ENCODE measurements around the gene MYOT.
A peak's percentile ranks its signal among the peaks of the same experiment; 100 is the strongest.

The MYOT gene

GRCh38 chr5:137866541-137867388, 895 bp upstream of the MYOT start:
- TF ChIP-seq ZNF274 (IDR thresholded peaks at IDR 0.05; ENCODE audit: low read depth, low read length): no peak
- no peak overlapping the region for H3K4me3 ChIP-seq (ENCODE audit: low read length)

- TF ChIP-seq ZNF274 (IDR thresholded peaks at IDR 0.05; ENCODE audit: low read depth, low read length): no peak
- H3K4me3 ChIP-seq (ENCODE audit: low read length): no peak overlapping the region
Measured at GRCh38 chr5:137870647-137871339, 3.1 kb downstream of the MYOT start.

- TF ChIP-seq ZNF274 (IDR thresholded peaks at IDR 0.05; ENCODE audit: low read depth, low read length): no peak
- H3K4me3 ChIP-seq (ENCODE audit: low read length): no peak overlapping the region
Measured at GRCh38 chr5:137871571-137871970, 3.9 kb downstream of the MYOT start.

- H3K4me3 ChIP-seq (ENCODE audit: low read length): no peak overlapping the region
- TF ChIP-seq ZNF274 (IDR thresholded peaks at IDR 0.05; ENCODE audit: low read depth, low read length): no peak
Measured at GRCh38 chr5:137872466-137872865, 4.8 kb downstream of the MYOT start.

GRCh38 chr5:137876101-137876500, 8.4 kb downstream of the MYOT start:
- H3K4me3 ChIP-seq (ENCODE audit: low read length): no peak overlapping the region
- TF ChIP-seq ZNF274 (IDR thresholded peaks at IDR 0.05; ENCODE audit: low read depth, low read length): no peak

DNA sequence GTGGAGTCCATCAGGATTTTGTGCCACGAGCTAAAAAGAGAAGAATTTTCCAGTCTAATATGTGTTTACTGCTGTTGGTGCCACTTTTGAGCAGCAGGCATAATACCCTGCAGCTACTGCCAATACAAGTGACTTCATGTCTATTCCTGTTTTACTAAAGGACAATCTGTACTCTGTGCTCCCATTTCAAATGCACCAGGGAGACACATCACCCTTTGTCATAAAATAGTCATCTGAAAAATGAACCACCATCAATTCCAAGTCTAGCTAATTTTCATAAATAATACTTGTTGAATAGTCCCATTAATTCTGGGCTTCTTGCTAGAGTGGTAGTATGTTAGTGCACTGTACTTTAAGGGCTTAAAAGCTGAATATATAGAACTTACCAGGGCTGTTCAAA, 12.7 kb downstream of the MYOT start:
- no peak overlapping the region for H3K4me3 ChIP-seq (ENCODE audit: low read length)

DNA sequence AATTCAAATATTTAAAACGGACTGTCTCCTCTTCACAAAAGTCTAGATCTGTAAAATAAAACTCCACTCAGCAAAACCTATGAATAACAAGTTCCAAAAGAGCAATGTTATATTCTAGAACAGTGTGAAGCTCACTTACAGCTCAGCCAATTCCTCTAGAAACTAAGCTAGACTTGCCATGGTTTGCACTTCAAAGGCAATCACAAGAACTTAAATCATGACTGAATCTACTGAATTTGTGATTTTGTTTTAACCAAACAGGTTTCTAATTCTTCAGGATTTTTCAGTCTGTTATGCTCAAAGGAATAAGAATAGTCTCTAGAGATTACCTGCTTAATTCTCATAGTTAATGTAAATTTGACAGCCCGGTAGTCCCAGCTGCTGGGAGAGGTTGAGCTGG, 20.2 kb downstream of the MYOT start:
- peak overlapping the region; percentile 62 for H3K4me3 ChIP-seq (ENCODE audit: low read length)
- no peak for TF ChIP-seq ZNF274 (IDR thresholded peaks at IDR 0.05; ENCODE audit: low read depth, low read length)

More for the DNA sequence above, 12.7 kb downstream of the MYOT start:
- TF ChIP-seq ZNF274 (IDR thresholded peaks at IDR 0.05; ENCODE audit: low read depth, low read length): no peak

- no peak for TF ChIP-seq ZNF274 (IDR thresholded peaks at IDR 0.05; ENCODE audit: low read depth, low read length)
- peak overlapping the region; percentile 62 for H3K4me3 ChIP-seq (ENCODE audit: low read length)
Measured at GRCh38 chr5:137888466-137888862, 20.8 kb downstream of the MYOT start.

- TF ChIP-seq ZNF274 (IDR thresholded peaks at IDR 0.05; ENCODE audit: low read depth, low read length): no peak
- peak within 1 kb of the TSS; percentile 62 for H3K4me3 ChIP-seq (ENCODE audit: low read length)
Measured at GRCh38 chr5:137888863-137889759, 21.5 kb downstream of the MYOT start, which contains the start of gene PKD2L2. TSS of gene PKD2L2 (plus strand) at chr5:137889457. CDS start at chr5:137889492, 35 bp downstream.

GRCh38 chr5:137890845-137891244, 23.2 kb downstream of the MYOT start:
- no peak for TF ChIP-seq ZNF274 (IDR thresholded peaks at IDR 0.05; ENCODE audit: low read depth, low read length)
- H3K4me3 ChIP-seq (ENCODE audit: low read length): no peak overlapping the region

DNA sequence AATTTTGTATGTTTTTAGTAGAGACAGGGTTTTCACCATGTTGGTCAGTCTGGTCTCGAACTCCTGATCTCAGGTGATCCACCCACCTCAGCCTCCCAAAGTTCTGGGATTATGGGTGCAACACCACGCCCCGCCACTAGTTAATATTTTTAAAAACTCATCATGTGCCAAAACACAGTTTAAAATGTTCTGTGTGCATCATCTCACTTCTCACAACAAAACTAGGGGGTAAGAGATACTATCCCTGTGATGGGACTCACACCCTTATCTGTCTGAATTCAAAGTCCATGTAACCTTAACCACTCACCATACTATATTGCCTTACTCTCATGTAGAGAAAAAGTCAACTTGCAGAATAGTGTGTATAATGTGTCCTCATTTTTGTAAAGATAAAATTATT, 24.2 kb downstream of the MYOT start:
- TF ChIP-seq ZNF274 (IDR thresholded peaks at IDR 0.05; ENCODE audit: low read depth, low read length): no peak
- H3K4me3 ChIP-seq (ENCODE audit: low read length): no peak overlapping the region

- TF ChIP-seq ZNF274 (IDR thresholded peaks at IDR 0.05; ENCODE audit: low read depth, low read length): no peak
- H3K4me3 ChIP-seq (ENCODE audit: low read length): no peak overlapping the region
Measured at GRCh38 chr5:137894586-137894985, 26.9 kb downstream of the MYOT start.

DNA sequence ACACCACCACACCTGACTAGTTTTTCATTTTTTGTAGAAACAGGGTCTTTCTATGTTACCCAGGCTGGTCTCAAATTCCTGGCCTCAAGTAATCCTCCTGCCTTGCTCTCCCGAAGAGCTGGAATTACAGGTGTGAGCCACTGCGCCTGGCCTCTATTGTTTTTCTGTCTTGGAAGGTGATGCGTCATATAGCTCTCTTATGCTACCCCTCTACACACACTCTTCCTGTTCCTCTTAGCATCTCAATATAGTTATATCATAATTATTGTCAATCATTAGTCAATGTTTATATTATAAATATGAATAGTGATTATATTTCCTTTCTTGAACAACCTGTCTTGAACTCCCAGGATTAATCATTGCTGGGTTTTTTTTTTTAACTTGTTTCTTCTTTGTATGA, 28.9 kb downstream of the MYOT start:
- no peak overlapping the region for H3K4me3 ChIP-seq (ENCODE audit: low read length)
- TF ChIP-seq ZNF274 (IDR thresholded peaks at IDR 0.05; ENCODE audit: low read depth, low read length): no peak

DNA sequence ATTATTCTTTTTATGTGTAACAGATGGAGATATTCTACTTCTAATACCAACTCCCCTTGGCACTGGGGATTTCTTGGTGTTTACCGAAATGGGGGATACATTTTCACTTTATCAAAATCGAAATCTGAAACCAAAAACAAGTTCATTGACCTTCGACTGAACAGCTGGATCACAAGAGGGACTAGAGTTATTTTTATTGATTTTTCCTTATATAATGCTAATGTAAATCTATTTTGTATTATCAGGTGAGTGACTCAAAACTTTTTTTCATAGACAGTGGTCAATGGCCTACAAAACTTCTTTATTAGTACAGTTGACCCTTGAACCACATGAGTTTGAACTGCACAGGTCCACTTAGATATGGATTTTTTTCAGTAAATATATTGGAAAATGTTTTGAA, 31.8 kb downstream of the MYOT start:
- TF ChIP-seq ZNF274 (IDR thresholded peaks at IDR 0.05; ENCODE audit: low read depth, low read length): no peak
- H3K4me3 ChIP-seq (ENCODE audit: low read length): no peak overlapping the region
